HEK293T (cell line): ENCODE results near the gene PPFIBP1.

Experiments used
- ARNT ChIP-seq: fragments of 450-650 bp; IDR thresholded peaks from 2 replicates; pipeline ENCODE4 v1.6.1; 2017; ENCODE audit warnings: mild to moderate bottlenecking
- BHLHE40 ChIP-seq: fragments of 450-650 bp; IDR thresholded peaks from 2 replicates; pipeline ENCODE4 v1.6.1; 2016; ENCODE audit warnings: mild to moderate bottlenecking, moderate library complexity, borderline replicate concordance
- ELF4 ChIP-seq: fragments of 450-650 bp; IDR thresholded peaks from 2 replicates; pipeline ENCODE4 v1.6.1; 2017; ENCODE audit warnings: antibody characterized with exemption
- HDGF ChIP-seq: fragments of 450-650 bp; IDR thresholded peaks from 2 replicates; pipeline ENCODE4 v1.6.1; 2017; ENCODE audit warnings: antibody characterized with exemption, borderline replicate concordance
- L3MBTL2 ChIP-seq: fragments of 450-650 bp; conservative IDR thresholded peaks from 2 replicates; pipeline ENCODE4 v1.6.1; 2016; ENCODE audit warnings: mild to moderate bottlenecking
- NFRKB ChIP-seq: fragments of 450-650 bp; IDR thresholded peaks from 2 replicates; pipeline ENCODE4 v1.6.1; 2016; ENCODE audit warnings: mild to moderate bottlenecking, moderate library complexity
- PKNOX1 ChIP-seq: fragments of 450-650 bp; IDR thresholded peaks from 2 replicates; pipeline ENCODE4 v1.6.1; 2016
- SUZ12 ChIP-seq: fragments of 450-650 bp; IDR thresholded peaks from 2 replicates; pipeline ENCODE4 v1.6.1; 2016; ENCODE audit warnings: mild to moderate bottlenecking

- no peak for TF ChIP-seq SUZ12
- no peak for TF ChIP-seq HDGF
- TF ChIP-seq PKNOX1 = no peak
- peak; percentile 78 for TF ChIP-seq ELF4
- TF ChIP-seq BHLHE40 = no peak
- TF ChIP-seq NFRKB = peak; percentile 51; the same call in 1 of the 2 replicates
- peak; percentile 95 for TF ChIP-seq L3MBTL2
- TF ChIP-seq ARNT = no peak
These were observed 186.7 kb downstream of the PPFIBP1 start, which contains the start of gene MRPS35 for GRCh38 chr12:27710592-27711316.
